HepG2 (cell line): ENCODE measurements around the gene SIGLEC7. TPM values are rescaled to one million over a fixed set of nuclear protein-coding genes. Genes with fewer than 3 reads are reported as not detected.

ENCODE experiments used
- GATAD2A ChIP-seq: IDR thresholded peaks from 2 replicates; pipeline ENCODE4 v1.6.1; 2016
- HBP1 ChIP-seq: IDR thresholded peaks from 2 replicates; pipeline ENCODE4 v1.6.1; 2016; ENCODE audit warnings: low read depth, control low read depth
- HMGXB4 ChIP-seq, 2 experiments: sonication (generic) in 1 of 2; formaldehyde crosslinking in 1 of 2; IDR thresholded peaks; 2 replicates each; pipeline versions ENCODE4 v1.4.0 to v1.6.1; 2018 to 2020; ENCODE audit warnings: missing genetic modification reagents in 2 of 2, borderline replicate concordance in 1 of 2, low read depth in 1 of 2, mild to moderate bottlenecking in 1 of 2, missing biosample characterization in 1 of 2
- KLF13 ChIP-seq: sonication (generic); formaldehyde crosslinking; IDR thresholded peaks from 2 replicates; pipeline ENCODE4 v1.4.0; 2020; ENCODE audit warnings: mild to moderate bottlenecking, missing genetic modification reagents
- MAFK ChIP-seq, 2 experiments: IDR thresholded peaks in 1 of 2; conservative IDR thresholded peaks in 1 of 2; 2 replicates each; pipeline ENCODE4 v1.6.1; 2011; ENCODE audit warnings: improper control_type of control experiment in 2 of 2, low read length in 2 of 2
- MEIS1 ChIP-seq: sonication (generic); formaldehyde crosslinking; IDR thresholded peaks from 2 replicates; pipeline ENCODE4 v1.9.0; 2021; ENCODE audit warnings: mild to moderate bottlenecking, missing genetic modification reagents, moderate library complexity, borderline replicate concordance
- MYC ChIP-seq: sonication (generic); formaldehyde crosslinking; IDR thresholded peaks from 2 replicates; pipeline ENCODE4 v1.9.0; 2021; ENCODE audit warnings: missing genetic modification reagents, borderline replicate concordance
- NFE2 ChIP-seq: sonication (generic); formaldehyde crosslinking; IDR thresholded peaks from 2 replicates; pipeline ENCODE4 v1.4.0; 2020; ENCODE audit warnings: missing genetic modification reagents
- NR2F1 ChIP-seq, 2 experiments: fragments of 450-650 bp in 1 of 2; formaldehyde crosslinking in 1 of 2; IDR thresholded peaks; 2 replicates each; pipeline versions ENCODE4 v1.5.0 to v1.6.1; 2016 to 2020; ENCODE audit warnings: mild to moderate bottlenecking in 1 of 2, missing compliant biosample characterization in 1 of 2, missing genetic modification reagents in 1 of 2, moderate library complexity in 1 of 2
- SMAD3 ChIP-seq: sonication (generic); formaldehyde crosslinking; IDR thresholded peaks from 2 replicates; pipeline ENCODE4 v1.4.0; 2020; ENCODE audit warnings: missing genetic modification reagents
- SMC3 ChIP-seq: IDR thresholded peaks from 2 replicates; pipeline ENCODE4 v1.6.1; 2011; ENCODE audit warnings: low read length, improper control_type of control experiment
- USF2 ChIP-seq, 2 experiments: sonication (generic) in 1 of 2; formaldehyde crosslinking in 1 of 2; IDR thresholded peaks; 2 replicates each; pipeline versions ENCODE4 v1.5.1 to v1.6.1; 2011 to 2020; ENCODE audit warnings: borderline replicate concordance in 1 of 2, low read depth in 1 of 2, low read length in 1 of 2, mild to moderate bottlenecking in 1 of 2, missing genetic modification reagents in 1 of 2, moderate library complexity in 1 of 2
- ZBTB33 ChIP-seq: sonication (generic); formaldehyde crosslinking; IDR thresholded peaks from 2 replicates; pipeline ENCODE4 v1.4.0; 2020; ENCODE audit warnings: missing genetic modification reagents
- ZBTB7A ChIP-seq: sonication (generic); formaldehyde crosslinking; IDR thresholded peaks from 2 replicates; pipeline ENCODE4 v1.8.0; 2022; ENCODE audit warnings: mild to moderate bottlenecking, missing genetic modification reagents
- ZNF205 ChIP-seq: IDR thresholded peaks from 2 replicates; pipeline ENCODE4 v1.6.1; 2018; ENCODE audit warnings: missing biosample characterization, missing genetic modification reagents
- ZNF224 ChIP-seq: sonication (generic); formaldehyde crosslinking; IDR thresholded peaks from 2 replicates; pipeline ENCODE4 v1.5.0; 2020; ENCODE audit warnings: mild to moderate bottlenecking, missing genetic modification reagents
- ZNF512 ChIP-seq: sonication (generic); formaldehyde crosslinking; IDR thresholded peaks from 2 replicates; pipeline ENCODE4 v1.4.0; 2020; ENCODE audit warnings: mild to moderate bottlenecking, missing genetic modification reagents
- ZNF652 ChIP-seq: IDR thresholded peaks from 2 replicates; pipeline ENCODE4 v1.6.1; 2016; ENCODE audit warnings: low read depth, borderline replicate concordance
- ZNF792 ChIP-seq: IDR thresholded peaks from 2 replicates; pipeline ENCODE4 v1.6.1; 2016
- ZNF841 ChIP-seq: sonication (generic); formaldehyde crosslinking; IDR thresholded peaks from 2 replicates; pipeline ENCODE4 v1.8.1; 2023; ENCODE audit warnings: missing genetic modification reagents, borderline replicate concordance
- polyA plus RNA-seq, 8 experiments: library from polyadenylated mRNA; depleted of rRNA in 3 of 8; stranded (reverse) in 7 of 8; unstranded in 1 of 8; fragments of >200 nt; fragmentation: Illumina TruSeq in 4 of 8; extraction: Trizol in 4 of 8; gene quantifications; 2 replicates each; pipeline versions ENCODE4 v1.2.1 to v1.2.3, GENCODE V29; 2011 to 2016; ENCODE audit warnings: low read depth in 4 of 8, missing spikeins in 1 of 8, mixed read lengths in 1 of 8; ENCODE audit not compliant: insufficient read depth in 1 of 8
- total RNA-seq, 5 experiments: library from RNA; depleted of rRNA; stranded (reverse); fragments of >200 nt; fragmentation: Illumina TruSeq; extraction: Trizol; gene quantifications; 2 replicates each; pipeline ENCODE4 v1.2.3, GENCODE V29; 2016; ENCODE audit warnings: low read depth in 1 of 5

The SIGLEC7 gene
- total and polyA plus RNA-seq, 2 of the 13 experiments (the other 11 are each of a cell fraction or from before 2014, with no cell fraction given) = not detected

GRCh38 chr19:51158474-51159129 lies 16.5 kb downstream of the SIGLEC7 start (continued):
- no peak for TF ChIP-seq SMAD3 (CRISPR knock-in tag)
- TF ChIP-seq MYC = no peak
- TF ChIP-seq ZNF224 = no peak
- TF ChIP-seq HBP1 (CRISPR knock-in tag) = no peak
- no peak for TF ChIP-seq ZNF841 (CRISPR knock-in tag)
- no peak for TF ChIP-seq ZBTB7A
- TF ChIP-seq HMGXB4 (CRISPR knock-in tag; IDR thresholded peaks at IDR 0.05; ENCODE audit: borderline replicate concordance in 1 of 2, low read depth in 1 of 2) = peak; percentile 18 to 29; a peak in 1 of 4 replicates
- TF ChIP-seq MEIS1 (CRISPR knock-in tag) = no peak
- peak; percentile 52; the same call in 1 of the 2 replicates for TF ChIP-seq NFE2
- no peak for TF ChIP-seq MAFK (conservative IDR thresholded peaks at IDR 0.05 in 1 of 2, IDR thresholded peaks at IDR 0.05 in 1 of 2; ENCODE audit: low read length in 2 of 2)
- TF ChIP-seq NR2F1 (CRISPR knock-in tag; IDR thresholded peaks at IDR 0.05) = no peak
- TF ChIP-seq SMC3 = peak; percentile 60
- no peak for TF ChIP-seq USF2 (IDR thresholded peaks at IDR 0.05; ENCODE audit: low read depth, low read length)
- no peak for TF ChIP-seq USF2 (CRISPR knock-in tag; IDR thresholded peaks at IDR 0.05; ENCODE audit: borderline replicate concordance)
- TF ChIP-seq GATAD2A (CRISPR knock-in tag) = no peak
- no peak for TF ChIP-seq ZBTB33 (CRISPR knock-in tag)
- no peak for TF ChIP-seq ZNF205 (CRISPR knock-in tag)
- no peak for TF ChIP-seq ZNF512 (CRISPR knock-in tag)
- no peak for TF ChIP-seq ZNF652 (CRISPR knock-in tag)
- no peak for TF ChIP-seq KLF13 (CRISPR knock-in tag)
- TF ChIP-seq ZNF792 = 0 out of 2 replicates have a peak, but pooled peaks have one; percentile 42
